ENCODE results near the gene SLC39A12. TPM values are rescaled to one million over a fixed set of nuclear protein-coding genes. Genes with fewer than 3 reads are reported as not detected.

Gene SLC39A12
- total RNA-seq: not detected in 2 replicates

DNA sequence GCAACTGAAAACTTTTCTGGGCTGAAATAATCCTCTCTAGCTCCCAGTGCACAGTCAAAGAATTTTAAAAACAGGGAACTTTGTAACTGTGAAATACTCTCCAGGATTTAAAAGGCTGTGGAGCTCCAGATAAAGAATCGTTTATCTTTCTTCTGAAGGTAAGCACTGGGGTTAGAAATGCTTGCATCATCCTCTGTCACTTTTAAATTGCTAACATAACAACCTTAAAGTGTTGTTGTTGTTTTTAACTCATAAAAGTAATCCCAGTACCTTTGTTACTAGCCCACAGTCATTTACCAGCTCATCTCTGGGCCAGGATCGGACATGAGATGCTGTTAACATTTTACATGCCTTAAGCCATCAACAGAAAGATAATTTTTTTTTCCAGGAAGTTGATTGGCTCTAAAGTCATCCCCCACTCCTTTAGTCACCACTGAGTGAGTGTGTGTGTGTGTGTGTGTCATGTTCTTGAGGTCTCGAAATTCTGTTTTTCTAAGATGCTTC lies at the start of gene SLC39A12:
TSS of gene SLC39A12 (plus strand) at position 51 of the 504 bp plus-strand sequence. CDS start 1,359 bp downstream, outside the sequence.
- Mint-ChIP-seq H3K36me3 (ENCODE audit: low read depth) (no peaks in the 10 kb centered on the region), H3K27me3 (ENCODE audit: low read depth) (no peaks in the 10 kb centered on the region), H3K4me3 (ENCODE audit: low read depth) (no peak within 1 kb of the TSS), H3K9me3 (peaks cover 8% of the 10 kb centered on the region), H3K4me1 (ENCODE audit: low read depth) (no peaks in the 10 kb centered on the region), H3K27ac (no peak within 1 kb of the TSS)
- intact Hi-C loops (cut with micrococcal nuclease): no loop called here
- DNase-seq (ENCODE audit: low spot score): no peak

DNA sequence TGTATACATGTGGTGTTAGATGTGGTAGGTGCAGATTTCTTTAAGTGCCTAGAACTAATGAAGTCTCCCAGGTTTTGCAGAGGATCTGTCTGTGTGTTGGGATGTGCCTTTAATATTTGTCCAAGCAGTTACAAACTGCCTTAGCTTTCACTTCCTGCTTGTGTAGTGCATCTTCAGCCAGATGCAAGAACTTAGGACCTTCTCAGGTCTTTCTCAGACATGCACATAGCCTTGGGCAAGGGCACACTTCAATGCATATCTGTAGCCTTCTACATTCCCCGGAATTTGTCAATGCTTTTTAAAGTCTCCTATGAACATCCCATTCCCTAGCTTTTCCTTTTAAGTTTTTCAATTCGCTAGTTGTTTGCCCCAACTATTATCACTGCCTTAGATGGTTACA lies 47.2 kb upstream of the SLC39A12 start:
- no peak overlapping the region for H3K4me3 Mint-ChIP-seq (ENCODE audit: low read depth)
- no peaks in the 10 kb centered on the region for H3K27me3 Mint-ChIP-seq (ENCODE audit: low read depth)
- H3K27ac Mint-ChIP-seq: no peak overlapping the region
- no peak for DNase-seq (ENCODE audit: low spot score)
- H3K9me3 Mint-ChIP-seq: no peaks in the 10 kb centered on the region
- no peaks in the 10 kb centered on the region for H3K4me1 Mint-ChIP-seq (ENCODE audit: low read depth)
- no peaks in the 10 kb centered on the region for H3K36me3 Mint-ChIP-seq (ENCODE audit: low read depth)
- intact Hi-C loops (cut with micrococcal nuclease): no loop called here

DNA sequence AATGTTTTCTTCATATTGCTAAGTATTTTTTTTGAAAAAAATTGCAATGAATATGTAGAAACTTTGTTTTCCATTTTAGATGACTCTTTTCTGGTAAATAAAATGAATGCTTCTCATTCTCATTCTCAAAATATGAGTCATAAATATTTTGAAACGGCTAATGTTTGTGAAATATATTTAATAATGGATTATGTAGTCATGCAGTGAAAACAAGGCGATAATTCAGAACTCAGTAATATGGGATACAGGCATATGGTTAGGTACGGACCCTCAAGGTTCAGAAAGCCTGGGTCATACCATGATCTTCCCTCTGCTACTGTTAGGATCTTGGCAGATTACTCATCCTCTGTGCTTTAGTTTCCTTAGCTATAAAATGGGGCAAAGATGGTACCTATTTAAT lies 46.2 kb upstream of the SLC39A12 start:
- H3K4me1 Mint-ChIP-seq (ENCODE audit: low read depth): no peaks in the 10 kb centered on the region
- no peak overlapping the region for H3K27ac Mint-ChIP-seq
- no peak overlapping the region for H3K4me3 Mint-ChIP-seq (ENCODE audit: low read depth)
- no peaks in the 10 kb centered on the region for H3K9me3 Mint-ChIP-seq
- intact Hi-C loops (cut with micrococcal nuclease): no loop called here
- H3K27me3 Mint-ChIP-seq (ENCODE audit: low read depth): no peaks in the 10 kb centered on the region
- H3K36me3 Mint-ChIP-seq (ENCODE audit: low read depth): no peaks in the 10 kb centered on the region
- DNase-seq (ENCODE audit: low spot score): no peak

DNA sequence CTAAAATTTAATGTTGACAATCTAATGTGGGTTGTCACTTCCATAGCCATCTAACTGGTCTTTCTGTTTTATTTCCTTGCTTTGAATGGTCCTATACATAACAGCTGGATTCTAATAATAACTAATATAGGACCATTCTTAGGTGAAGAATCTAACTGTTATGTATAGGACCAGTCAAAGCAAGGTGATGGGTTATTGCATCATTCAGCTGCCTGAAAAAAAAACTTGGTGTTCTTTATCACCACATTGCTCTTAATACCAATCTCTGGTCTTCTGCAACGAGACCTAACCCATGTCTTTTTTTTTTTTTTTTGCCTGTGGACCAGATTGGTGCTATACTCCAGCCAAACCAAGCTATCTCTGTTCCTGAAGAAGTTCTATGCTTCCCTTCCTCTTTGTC lies 45.7 kb upstream of the SLC39A12 start:
- no peak for DNase-seq (ENCODE audit: low spot score)
- Mint-ChIP-seq H3K9me3 (no peaks in the 10 kb centered on the region), H3K27ac (no peak overlapping the region), H3K27me3 (ENCODE audit: low read depth) (no peaks in the 10 kb centered on the region), H3K4me3 (ENCODE audit: low read depth) (no peak overlapping the region), H3K4me1 (ENCODE audit: low read depth) (no peaks in the 10 kb centered on the region), H3K36me3 (ENCODE audit: low read depth) (no peaks in the 10 kb centered on the region)
- intact Hi-C loops (cut with micrococcal nuclease): no loop called here

DNA sequence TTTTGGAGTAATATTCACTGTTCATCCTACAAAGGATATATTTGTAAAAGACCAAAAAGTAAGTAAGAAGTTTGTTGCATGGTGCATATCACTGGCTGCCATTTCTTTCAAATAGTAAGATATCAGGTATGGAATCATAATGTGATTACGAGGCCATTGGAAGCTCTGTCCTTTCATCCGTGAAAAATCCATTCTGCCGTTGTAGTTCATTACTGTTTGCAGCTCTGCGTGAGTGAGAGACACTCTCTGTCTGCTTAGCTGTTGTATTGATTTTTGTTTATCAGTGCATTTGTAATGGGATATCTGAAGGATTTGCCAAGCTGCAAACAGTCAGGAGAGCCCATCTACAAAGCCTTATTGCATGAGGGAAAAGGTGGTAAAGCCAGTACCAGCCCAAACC lies 44.1 kb upstream of the SLC39A12 start:
- Mint-ChIP-seq H3K27me3 (ENCODE audit: low read depth) (no peaks in the 10 kb centered on the region), H3K27ac (no peak overlapping the region), H3K4me3 (ENCODE audit: low read depth) (no peak overlapping the region), H3K9me3 (no peaks in the 10 kb centered on the region), H3K4me1 (ENCODE audit: low read depth) (no peaks in the 10 kb centered on the region), H3K36me3 (ENCODE audit: low read depth) (no peaks in the 10 kb centered on the region)
- intact Hi-C loops (cut with micrococcal nuclease): no loop called here
- no peak for DNase-seq (ENCODE audit: low spot score)

DNA sequence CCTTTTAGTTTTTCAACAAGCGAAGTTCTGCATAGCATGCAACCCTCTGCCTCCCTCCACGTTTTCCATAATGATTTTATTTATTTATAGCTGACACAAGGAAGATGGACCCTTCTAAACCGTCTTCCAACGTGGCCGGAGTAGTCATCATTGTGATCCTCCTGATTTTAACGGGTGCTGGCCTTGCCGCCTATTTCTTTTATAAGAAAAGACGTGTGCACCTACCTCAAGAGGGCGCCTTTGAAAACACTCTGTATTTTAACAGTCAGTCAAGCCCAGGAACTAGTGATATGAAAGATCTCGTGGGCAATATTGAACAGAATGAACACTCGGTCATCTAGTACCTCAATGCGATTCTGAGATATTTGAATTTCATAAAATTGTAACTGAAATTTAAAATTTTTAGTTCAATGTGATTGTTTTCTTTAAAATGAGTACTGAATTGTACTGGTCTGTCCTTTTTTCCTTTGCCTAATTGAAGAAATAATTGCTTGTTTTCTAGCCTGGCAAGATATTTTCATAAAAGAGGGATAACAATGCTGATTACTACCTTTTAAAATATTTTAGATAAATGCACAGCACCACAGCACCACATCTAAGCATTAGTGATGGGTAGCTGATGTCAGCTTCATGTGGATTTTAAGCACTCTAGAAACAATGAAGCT lies 41.5 kb upstream of the SLC39A12 start:
- intact Hi-C loops (cut with micrococcal nuclease): no loop called here
- H3K36me3 Mint-ChIP-seq (ENCODE audit: low read depth): no peaks in the 10 kb centered on the region
- no peaks in the 10 kb centered on the region for H3K4me1 Mint-ChIP-seq (ENCODE audit: low read depth)
- no peak overlapping the region for H3K4me3 Mint-ChIP-seq (ENCODE audit: low read depth)
- no peaks in the 10 kb centered on the region for H3K27me3 Mint-ChIP-seq (ENCODE audit: low read depth)
- no peak overlapping the region for H3K27ac Mint-ChIP-seq
- no peak for DNase-seq (ENCODE audit: low spot score)
- no peaks in the 10 kb centered on the region for H3K9me3 Mint-ChIP-seq

DNA sequence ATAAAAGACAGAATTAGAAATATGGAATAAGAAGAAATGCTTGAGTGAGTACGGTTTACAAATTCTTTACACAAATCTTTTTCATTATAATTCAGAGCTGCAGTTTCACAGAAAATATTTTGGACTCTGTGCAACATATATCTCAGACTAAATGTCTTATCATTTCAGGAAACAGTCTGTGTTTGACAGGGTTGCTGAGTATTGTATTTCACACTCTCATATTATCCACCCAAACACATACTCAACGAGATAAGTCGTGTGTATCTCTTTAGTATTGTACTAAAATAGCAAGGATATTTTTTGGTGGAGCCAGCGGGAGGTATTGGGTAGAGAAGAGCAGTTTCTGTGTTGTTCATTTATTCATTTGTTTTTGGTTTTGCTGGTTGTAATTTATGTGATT lies 39.0 kb upstream of the SLC39A12 start:
- H3K9me3 Mint-ChIP-seq: no peaks in the 10 kb centered on the region
- H3K27me3 Mint-ChIP-seq (ENCODE audit: low read depth): no peaks in the 10 kb centered on the region
- no peak overlapping the region for H3K4me3 Mint-ChIP-seq (ENCODE audit: low read depth)
- no peaks in the 10 kb centered on the region for H3K36me3 Mint-ChIP-seq (ENCODE audit: low read depth)
- H3K4me1 Mint-ChIP-seq (ENCODE audit: low read depth): no peaks in the 10 kb centered on the region
- intact Hi-C loops (cut with micrococcal nuclease): no loop called here
- no peak overlapping the region for H3K27ac Mint-ChIP-seq
- no peak for DNase-seq (ENCODE audit: low spot score)

DNA sequence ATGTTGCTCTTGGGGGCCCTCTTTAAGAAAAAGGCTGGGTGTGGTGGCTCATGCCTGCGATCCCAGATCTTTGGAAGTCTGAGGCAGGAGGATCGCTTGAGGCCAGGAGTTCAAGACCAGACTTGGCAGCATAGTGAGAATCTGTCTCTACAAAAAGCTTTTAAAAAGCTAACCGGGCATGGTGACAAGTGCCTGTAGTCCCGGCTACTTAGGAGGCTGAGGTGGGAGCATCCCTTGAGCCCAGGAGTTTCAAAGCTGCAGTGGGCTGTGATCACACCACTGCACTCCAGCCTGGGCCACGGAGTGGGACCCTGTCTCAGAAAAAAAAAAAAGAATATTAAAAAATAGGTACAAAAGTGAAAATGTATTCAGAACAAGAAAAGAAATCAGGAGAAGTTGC lies 38.1 kb upstream of the SLC39A12 start:
- Mint-ChIP-seq H3K4me3 (ENCODE audit: low read depth) (no peak overlapping the region), H3K36me3 (ENCODE audit: low read depth) (no peaks in the 10 kb centered on the region), H3K27ac (no peak overlapping the region), H3K27me3 (ENCODE audit: low read depth) (no peaks in the 10 kb centered on the region), H3K4me1 (ENCODE audit: low read depth) (no peaks in the 10 kb centered on the region), H3K9me3 (no peaks in the 10 kb centered on the region)
- DNase-seq (ENCODE audit: low spot score): no peak
- intact Hi-C loops (cut with micrococcal nuclease): no loop called here

DNA sequence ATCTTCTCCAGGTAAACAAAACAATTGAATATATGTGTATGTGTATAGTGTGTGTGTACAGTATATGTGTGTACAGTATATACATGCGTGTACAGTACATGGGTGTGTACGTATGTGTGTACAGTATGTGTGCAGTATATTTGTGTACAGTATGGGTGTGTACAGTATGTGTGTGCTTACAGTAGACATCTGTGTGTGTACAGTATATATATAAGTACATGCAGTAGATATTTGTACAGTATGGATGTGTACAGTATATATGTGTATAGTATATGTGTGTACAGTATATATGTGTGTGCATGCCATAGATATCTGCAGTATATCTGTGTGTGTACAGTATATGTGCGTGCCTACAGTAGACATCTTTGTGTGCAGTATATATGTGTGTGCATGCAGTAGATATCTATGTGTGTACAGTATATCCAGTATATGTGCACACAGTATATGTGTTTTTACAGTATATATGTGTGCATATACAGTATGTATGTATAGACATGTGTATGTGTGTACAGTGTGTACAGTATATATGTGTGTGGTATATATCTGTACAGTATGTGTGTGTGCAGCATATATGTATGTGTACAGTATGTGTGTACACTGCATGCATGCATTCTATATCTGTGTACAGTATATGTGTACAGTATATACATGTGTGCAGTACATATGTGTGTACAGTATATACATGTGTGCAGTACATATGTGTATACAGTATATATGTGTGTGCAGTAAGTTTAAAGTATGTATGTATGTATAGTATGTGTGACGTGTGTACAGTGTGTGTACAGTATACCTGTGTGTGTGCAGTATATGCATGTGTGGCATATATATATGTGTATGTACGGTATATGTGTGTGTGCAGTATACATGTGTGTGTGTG lies 37.3 kb upstream of the SLC39A12 start:
- no peak overlapping the region for H3K27ac Mint-ChIP-seq
- H3K27me3 Mint-ChIP-seq (ENCODE audit: low read depth): no peaks in the 10 kb centered on the region
- no peaks in the 10 kb centered on the region for H3K9me3 Mint-ChIP-seq
- intact Hi-C loops (cut with micrococcal nuclease): no loop called here
- H3K36me3 Mint-ChIP-seq (ENCODE audit: low read depth): no peaks in the 10 kb centered on the region
- no peaks in the 10 kb centered on the region for H3K4me1 Mint-ChIP-seq (ENCODE audit: low read depth)
- no peak for DNase-seq (ENCODE audit: low spot score)
- no peak overlapping the region for H3K4me3 Mint-ChIP-seq (ENCODE audit: low read depth)

DNA sequence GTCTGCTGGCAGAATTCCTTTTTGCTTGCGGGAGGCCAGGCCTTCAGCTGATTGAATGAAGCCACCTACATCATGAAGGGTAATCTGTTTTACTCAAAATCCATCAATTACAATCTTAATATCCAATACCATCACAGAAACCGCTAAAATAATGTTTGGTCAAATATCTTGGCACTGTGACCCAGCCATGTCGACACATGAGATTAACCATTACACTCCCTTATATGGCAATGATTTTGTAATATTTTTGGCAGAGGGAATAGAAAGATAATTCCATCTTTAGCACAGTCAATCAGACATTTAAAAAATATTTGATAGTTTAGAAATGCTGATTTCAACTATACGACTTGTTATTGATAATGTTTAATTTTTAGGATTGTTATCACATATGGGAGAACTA lies 36.5 kb upstream of the SLC39A12 start:
- H3K27me3 Mint-ChIP-seq (ENCODE audit: low read depth): no peaks in the 10 kb centered on the region
- H3K4me1 Mint-ChIP-seq (ENCODE audit: low read depth): no peaks in the 10 kb centered on the region
- H3K36me3 Mint-ChIP-seq (ENCODE audit: low read depth): no peaks in the 10 kb centered on the region
- no peak overlapping the region for H3K27ac Mint-ChIP-seq
- H3K9me3 Mint-ChIP-seq: no peaks in the 10 kb centered on the region
- intact Hi-C loops (cut with micrococcal nuclease): no loop called here
- no peak for DNase-seq (ENCODE audit: low spot score)
- H3K4me3 Mint-ChIP-seq (ENCODE audit: low read depth): no peak overlapping the region

DNA sequence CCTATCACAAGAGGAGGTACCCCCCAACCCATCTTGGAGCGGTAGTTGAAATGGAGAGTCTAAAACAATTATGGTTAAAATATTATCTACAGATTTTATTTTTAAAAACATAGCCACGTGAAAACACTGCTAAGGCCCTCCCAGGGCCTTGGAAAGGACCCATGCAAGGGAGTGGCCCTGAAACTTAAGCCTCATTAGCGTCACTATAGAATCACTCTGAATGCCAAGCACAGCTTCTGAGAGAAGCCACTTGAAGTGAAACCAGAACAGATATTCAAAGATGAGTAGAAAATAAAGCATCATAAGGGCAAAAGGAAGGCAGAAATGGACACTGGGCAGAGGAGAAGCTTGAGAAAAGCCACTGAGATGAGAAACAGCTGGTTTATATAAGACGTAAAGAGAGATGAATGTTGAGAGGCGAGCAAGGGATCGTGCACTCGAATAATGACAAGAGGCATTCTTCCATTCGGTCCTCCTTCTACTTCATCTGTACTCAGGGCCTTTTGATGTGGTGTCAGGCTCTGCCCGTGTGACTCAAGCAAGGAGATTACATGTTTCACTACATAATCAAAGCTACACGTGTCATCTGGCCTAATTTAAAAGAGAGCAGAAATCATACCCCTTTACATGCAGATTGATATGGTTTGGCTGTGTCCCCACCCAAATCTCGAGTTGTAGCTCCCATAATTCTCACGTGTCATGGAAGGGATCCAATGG lies 33.4 kb upstream of the SLC39A12 start:
- Mint-ChIP-seq H3K4me1 (ENCODE audit: low read depth) (no peaks in the 10 kb centered on the region), H3K9me3 (no peaks in the 10 kb centered on the region), H3K27ac (no peak overlapping the region), H3K36me3 (ENCODE audit: low read depth) (no peaks in the 10 kb centered on the region), H3K27me3 (ENCODE audit: low read depth) (no peaks in the 10 kb centered on the region), H3K4me3 (ENCODE audit: low read depth) (no peak overlapping the region)
- DNase-seq (ENCODE audit: low spot score): no peak
- intact Hi-C loops (cut with micrococcal nuclease): no loop called here

DNA sequence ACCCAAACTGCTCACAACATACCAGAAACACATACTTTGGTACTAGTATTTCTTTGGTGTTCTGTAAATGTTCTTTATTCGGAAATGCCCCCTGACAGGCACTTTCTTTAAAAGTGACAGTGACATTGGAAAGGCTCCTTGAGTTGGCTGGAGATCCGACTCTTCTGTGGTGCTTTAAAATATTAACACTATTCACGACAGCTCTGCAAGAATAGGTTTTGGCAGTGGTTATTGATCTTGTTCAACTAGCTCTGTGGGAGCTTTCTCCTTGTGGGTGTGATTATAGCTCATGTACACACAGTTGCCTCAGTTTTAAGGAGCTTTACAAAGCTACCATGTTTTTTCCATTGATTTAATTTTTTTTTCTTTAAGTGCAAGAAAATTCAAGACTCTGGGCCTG lies 30.3 kb upstream of the SLC39A12 start:
- H3K36me3 Mint-ChIP-seq (ENCODE audit: low read depth): no peaks in the 10 kb centered on the region
- H3K27me3 Mint-ChIP-seq (ENCODE audit: low read depth): no peaks in the 10 kb centered on the region
- no peak overlapping the region for H3K4me3 Mint-ChIP-seq (ENCODE audit: low read depth)
- no peaks in the 10 kb centered on the region for H3K4me1 Mint-ChIP-seq (ENCODE audit: low read depth)
- H3K9me3 Mint-ChIP-seq: no peaks in the 10 kb centered on the region
- H3K27ac Mint-ChIP-seq: no peak overlapping the region
- DNase-seq (ENCODE audit: low spot score): no peak
- intact Hi-C loops (cut with micrococcal nuclease): no loop called here

DNA sequence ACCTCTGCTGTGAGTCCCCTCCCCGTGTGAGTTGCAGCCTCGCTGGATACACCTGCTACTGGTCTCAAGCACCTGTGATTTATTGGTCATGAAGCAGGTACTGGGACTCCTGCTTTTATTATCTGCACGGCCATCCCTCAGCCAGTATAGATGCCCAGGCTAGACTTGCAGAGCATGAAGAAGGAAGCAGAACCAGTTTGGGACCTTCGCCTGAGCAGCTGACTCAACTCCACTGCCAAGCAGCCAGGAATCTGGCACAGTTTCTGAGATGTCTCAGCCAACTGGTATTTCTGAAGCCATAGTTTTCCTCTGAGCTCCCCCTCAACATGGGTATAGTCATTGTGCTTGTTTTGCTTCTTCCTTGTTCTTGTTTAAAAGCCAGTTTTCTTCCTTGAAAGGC lies 28.0 kb upstream of the SLC39A12 start:
- no peak overlapping the region for H3K4me3 Mint-ChIP-seq (ENCODE audit: low read depth)
- no peaks in the 10 kb centered on the region for H3K4me1 Mint-ChIP-seq (ENCODE audit: low read depth)
- DNase-seq (ENCODE audit: low spot score): no peak
- no peaks in the 10 kb centered on the region for H3K36me3 Mint-ChIP-seq (ENCODE audit: low read depth)
- H3K9me3 Mint-ChIP-seq: no peaks in the 10 kb centered on the region
- no peaks in the 10 kb centered on the region for H3K27me3 Mint-ChIP-seq (ENCODE audit: low read depth)
- intact Hi-C loops (cut with micrococcal nuclease): no loop called here
- no peak overlapping the region for H3K27ac Mint-ChIP-seq

Measured in activated T-helper 2 cell treated with anti-CD3 and anti-CD28 coated beads, Interferon-gamma antibody, Interleukin-2, Interleukin-4, amounts not matched to agents 10 μg/mL and 5 μg/mL and 100 μg/mL, durations not matched to agents 14 hours and 24 hours and 36 hours (primary cell).